Lung (tissue), 12 donors: Measurements from ENCODE around the gene TFCP2L1. TPM values are rescaled to one million over a fixed set of nuclear protein-coding genes. Genes with fewer than 3 reads are reported as not detected.

Experiments
- ATAC-seq: fragments of 200-7000 bp; cut with Tn5 transposase; one replicate; pipeline ENCODE4 v1.9.1; 2020; ENCODE audit warnings: moderate number of reproducible peaks; ENCODE audit not compliant: insufficient read depth, low FRiP score
- DNase-seq, 3 donors: peaks; one replicate each; pipeline ENCODE4 v3.0.0-alpha.2; 2013 to 2017
- H3K27ac ChIP-seq, 2 donors: one replicate each; pipeline ENCODE4 v1.5.1; 2013; ENCODE audit warnings: mild to moderate bottlenecking in 2 of 2, moderate library complexity in 2 of 2, control low read depth in 1 of 2, inconsistent platforms in 1 of 2, low read depth in 1 of 2, low read length in 1 of 2
- H3K27me3 ChIP-seq, 3 donors: one replicate each; pipeline ENCODE4 v1.5.1; 2013; ENCODE audit warnings: low read length in 2 of 3; ENCODE audit not compliant: control insufficient read depth in 3 of 3, insufficient read depth in 3 of 3
- H3K36me3 ChIP-seq, 4 donors: one replicate each; pipeline ENCODE4 v1.5.1; 2013; ENCODE audit warnings: low read length in 4 of 4, mild to moderate bottlenecking in 1 of 4, moderate library complexity in 1 of 4; ENCODE audit not compliant: control insufficient read depth in 4 of 4, insufficient read depth in 4 of 4
- H3K4me1 ChIP-seq, 5 donors: one replicate each; pipeline ENCODE4 v1.5.1; 2013; ENCODE audit warnings: low read length in 5 of 5, mild to moderate bottlenecking in 2 of 5, moderate library complexity in 1 of 5; ENCODE audit not compliant: control insufficient read depth in 5 of 5, insufficient read depth in 5 of 5
- H3K4me3 ChIP-seq: one replicate; pipeline ENCODE4 v1.5.1; 2013; ENCODE audit warnings: mild to moderate bottlenecking, control low read depth, moderate library complexity
- H3K9ac ChIP-seq, 2 donors: one replicate each; pipeline ENCODE4 v1.5.1; 2013; ENCODE audit warnings: low read length in 2 of 2, control low read depth in 1 of 2; ENCODE audit not compliant: insufficient read depth in 1 of 2
- H3K9me3 ChIP-seq, 4 donors: one replicate each; pipeline ENCODE4 v1.5.1; 2013; ENCODE audit warnings: low read length in 3 of 4, mild to moderate bottlenecking in 1 of 4, moderate library complexity in 1 of 4; ENCODE audit not compliant: control insufficient read depth in 4 of 4, insufficient read depth in 3 of 4
- WGBS, 2 donors: extraction: QIAGEN DNeasy Blood & Tissue Kit; methylation state at CpG; one replicate each; pipeline ENCODE4 v1.1.7; 2013; 5-methylcytosine and 5-hydroxymethylcytosine counted together
- polyA plus RNA-seq, 2 donors: library from polyadenylated mRNA; stranded (reverse); fragments of 200-250 nt; gene quantifications; one replicate each; pipeline ENCODE4 v1.2.1, GENCODE V29; 2013
- total RNA-seq, 2 donors: library from RNA; depleted of rRNA in 1 of 2; stranded (reverse); fragments of >200 nt in 1 of 2; gene quantifications; one replicate each; pipeline ENCODE4 v1.2.1, GENCODE V29; 2014 to 2021
- TF ChIP-seq, protein P1 (sequence below): IDR thresholded peaks from 2 replicates; pipeline ENCODE4 v1.5.1; 2012; ENCODE audit warnings: mild to moderate bottlenecking; ENCODE audit errors: control extremely low read depth, extremely low read depth
- donor health status: control.
- donor health status: control.
- donor health status: Bipolar disorder and iron deficiency.
- donor health status: healthy.
- donor health status: DM: yes; HTN: yes; CAD: no.

The TFCP2L1 gene
- total and polyA plus RNA-seq, 4 donors: 2.8 to 36.1 (median 6.7) TPM

- no peaks in the 10 kb centered on the region for H3K9me3 ChIP-seq
- no peaks in the 10 kb centered on the region for H3K36me3 ChIP-seq
- ATAC-seq: no peak
- H3K27ac ChIP-seq: no peak overlapping the region
- no peak for DNase-seq
- no peak overlapping the region for H3K4me3 ChIP-seq
- H3K27me3 ChIP-seq: no peaks in the 10 kb centered on the region
- WGBS, 2 donors: 92 to 93% methylated on average over 15 of the region's 15 CpGs
- TF ChIP-seq, protein P1, sequence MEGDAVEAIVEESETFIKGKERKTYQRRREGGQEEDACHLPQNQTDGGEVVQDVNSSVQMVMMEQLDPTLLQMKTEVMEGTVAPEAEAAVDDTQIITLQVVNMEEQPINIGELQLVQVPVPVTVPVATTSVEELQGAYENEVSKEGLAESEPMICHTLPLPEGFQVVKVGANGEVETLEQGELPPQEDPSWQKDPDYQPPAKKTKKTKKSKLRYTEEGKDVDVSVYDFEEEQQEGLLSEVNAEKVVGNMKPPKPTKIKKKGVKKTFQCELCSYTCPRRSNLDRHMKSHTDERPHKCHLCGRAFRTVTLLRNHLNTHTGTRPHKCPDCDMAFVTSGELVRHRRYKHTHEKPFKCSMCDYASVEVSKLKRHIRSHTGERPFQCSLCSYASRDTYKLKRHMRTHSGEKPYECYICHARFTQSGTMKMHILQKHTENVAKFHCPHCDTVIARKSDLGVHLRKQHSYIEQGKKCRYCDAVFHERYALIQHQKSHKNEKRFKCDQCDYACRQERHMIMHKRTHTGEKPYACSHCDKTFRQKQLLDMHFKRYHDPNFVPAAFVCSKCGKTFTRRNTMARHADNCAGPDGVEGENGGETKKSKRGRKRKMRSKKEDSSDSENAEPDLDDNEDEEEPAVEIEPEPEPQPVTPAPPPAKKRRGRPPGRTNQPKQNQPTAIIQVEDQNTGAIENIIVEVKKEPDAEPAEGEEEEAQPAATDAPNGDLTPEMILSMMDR: no peak
- no peaks in the 10 kb centered on the region for H3K4me1 ChIP-seq
- no peak overlapping the region for H3K9ac ChIP-seq
Measured at GRCh38 chr2:121330921-121331320, 45.9 kb upstream of the TFCP2L1 start.

DNA sequence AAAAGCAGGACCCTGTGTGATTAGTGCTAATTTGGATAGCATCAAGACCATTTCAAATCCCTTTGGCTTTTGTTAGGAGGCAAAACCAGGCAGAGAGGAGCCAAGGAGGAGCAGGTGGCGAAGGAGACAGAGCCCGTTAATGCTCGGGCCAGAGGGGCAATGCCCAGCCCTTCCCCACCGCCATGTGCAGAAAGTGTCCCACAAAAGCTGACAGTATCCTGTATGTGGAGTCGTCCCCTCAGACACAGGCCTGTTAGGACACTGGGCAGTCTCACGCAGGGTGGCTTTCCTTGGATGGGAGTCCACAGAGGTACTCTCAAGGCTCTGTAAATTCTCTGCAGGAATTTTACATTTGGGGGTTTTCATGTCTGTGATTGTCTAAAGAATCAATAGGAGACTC is 44.8 kb upstream of the TFCP2L1 start:
- Histone ChIP-seq H3K27me3 (no peaks in the 10 kb centered on the region), H3K4me1 (no peaks in the 10 kb centered on the region), H3K9ac (no peak overlapping the region), H3K36me3 (no peaks in the 10 kb centered on the region), H3K4me3 (no peak overlapping the region), H3K9me3 (no peaks in the 10 kb centered on the region), H3K27ac (no peak overlapping the region)
- no peak for ATAC-seq
- TF ChIP-seq, protein P1: no peak
- no peak for DNase-seq
- 93 to 97% methylated on average over 6 of the region's 6 CpGs for WGBS, 2 donors

DNA sequence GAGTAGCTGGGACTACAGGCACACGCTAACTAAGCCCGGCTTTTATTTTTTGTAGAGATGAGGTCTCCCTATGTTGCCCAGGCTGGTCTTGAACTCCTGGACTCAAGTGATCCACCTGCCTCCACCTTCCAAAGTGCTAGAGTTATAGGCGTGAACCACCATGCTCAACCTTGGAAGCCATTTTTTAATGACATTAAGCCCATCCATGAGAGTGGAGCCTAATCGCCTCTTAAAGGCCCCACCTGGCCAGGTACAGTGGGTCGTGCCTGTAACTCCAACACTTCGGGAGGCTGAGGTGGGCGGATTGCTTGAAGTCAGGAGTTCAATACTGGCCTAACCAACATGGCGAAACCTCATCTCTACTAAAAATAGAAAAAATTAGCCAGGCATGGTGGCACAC is 41.6 kb upstream of the TFCP2L1 start:
- TF ChIP-seq, protein P1: no peak
- H3K9me3 ChIP-seq: no peaks in the 10 kb centered on the region
- no peak overlapping the region for H3K4me3 ChIP-seq
- DNase-seq (no peak), ATAC-seq (no peak)
- no peaks in the 10 kb centered on the region for H3K27me3 ChIP-seq
- 84 to 95% methylated on average over 8 of the region's 8 CpGs for WGBS, 2 donors
- H3K36me3 ChIP-seq: no peaks in the 10 kb centered on the region
- H3K9ac ChIP-seq: no peak overlapping the region
- no peak overlapping the region for H3K27ac ChIP-seq
- no peaks in the 10 kb centered on the region for H3K4me1 ChIP-seq

- Histone ChIP-seq H3K4me1 (no peaks in the 10 kb centered on the region), H3K9me3 (no peaks in the 10 kb centered on the region), H3K9ac (no peak overlapping the region), H3K27ac (no peak overlapping the region), H3K36me3 (no peaks in the 10 kb centered on the region), H3K27me3 (no peaks in the 10 kb centered on the region), H3K4me3 (no peak overlapping the region)
- 92 to 95% methylated on average over 7 of the region's 7 CpGs for WGBS, 2 donors
- ATAC-seq (no peak), DNase-seq (no peak)
- TF ChIP-seq, protein P1: no peak
Measured at GRCh38 chr2:121324601-121325000, 39.6 kb upstream of the TFCP2L1 start.
